HG02884 (cell line): ENCODE results near the gene ATP10A.
"Not testable (repeated sequence)": the region's sequence is repeated elsewhere in the genome, so short reads cannot be mapped to it uniquely, and the experiment has no call there.

ENCODE experiments used
- ATAC-seq: cut with Tn5 transposase; IDR thresholded peaks from one replicate; pipeline ENCODE4 v1.9.1; 2021; ENCODE audit warnings: mild to moderate bottlenecking, moderate library complexity; ENCODE audit not compliant: unreplicated experiment

Gene ATP10A

DNA sequence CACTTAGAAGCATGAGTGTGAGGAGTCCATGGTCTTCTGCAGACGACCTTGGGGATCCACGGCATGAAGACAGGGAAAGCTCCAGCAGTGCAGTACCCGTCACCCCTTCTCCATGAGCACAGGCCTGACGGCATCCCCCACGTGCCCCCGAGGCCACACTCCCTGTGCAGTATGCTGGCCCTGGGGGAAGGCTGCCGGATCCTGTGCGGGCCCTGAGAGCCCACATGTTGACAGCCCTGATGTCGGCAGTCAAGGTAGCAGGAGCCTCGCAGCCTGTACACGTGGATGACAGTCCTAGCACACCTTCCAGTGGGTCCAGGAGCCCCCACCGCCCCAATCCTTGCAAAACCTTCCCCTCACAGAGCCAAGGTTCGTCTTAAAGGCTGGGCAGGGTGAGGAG, 195.3 kb downstream of the ATP10A start:
- ATAC-seq, result no peak

DNA sequence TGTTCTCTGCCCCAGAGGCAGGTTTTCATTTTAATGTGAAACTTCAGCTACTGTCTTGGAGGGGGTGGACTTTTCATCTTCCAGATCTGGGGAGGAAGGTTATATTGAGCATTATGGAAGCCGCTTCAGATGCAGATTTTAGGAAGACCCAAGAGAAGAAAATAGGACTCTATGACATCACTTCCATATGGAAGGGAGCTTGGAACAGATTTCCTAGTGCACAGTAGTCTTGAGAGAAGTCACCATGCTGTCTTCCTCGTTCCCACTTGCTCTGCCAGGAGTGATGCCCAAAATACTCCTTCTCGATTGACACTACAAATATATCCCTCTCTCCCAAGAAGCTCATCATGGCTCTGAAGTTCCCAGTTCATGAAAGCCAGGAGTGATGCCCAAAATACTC, 197.2 kb downstream of the ATP10A start:
- ATAC-seq, result no peak

DNA sequence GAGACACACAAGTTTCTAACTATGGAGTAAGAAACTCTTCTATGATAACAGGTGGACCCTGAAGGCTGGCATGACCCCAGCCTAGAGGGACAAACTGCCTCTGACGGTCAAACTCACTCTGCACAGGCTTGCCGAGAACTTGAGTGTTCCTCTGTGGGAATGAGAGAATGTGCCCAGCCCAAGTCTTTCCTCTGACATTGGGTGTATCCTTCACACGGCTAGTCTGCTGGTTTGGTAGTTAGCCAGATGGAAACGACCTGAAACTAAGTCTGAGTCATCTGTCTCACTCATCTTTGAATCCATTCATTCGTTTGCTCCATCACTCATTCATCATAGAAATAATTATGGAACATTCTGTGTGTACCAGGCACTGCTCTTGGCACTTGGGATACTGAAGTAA, 198.4 kb downstream of the ATP10A start:
- ATAC-seq, result no peak

DNA sequence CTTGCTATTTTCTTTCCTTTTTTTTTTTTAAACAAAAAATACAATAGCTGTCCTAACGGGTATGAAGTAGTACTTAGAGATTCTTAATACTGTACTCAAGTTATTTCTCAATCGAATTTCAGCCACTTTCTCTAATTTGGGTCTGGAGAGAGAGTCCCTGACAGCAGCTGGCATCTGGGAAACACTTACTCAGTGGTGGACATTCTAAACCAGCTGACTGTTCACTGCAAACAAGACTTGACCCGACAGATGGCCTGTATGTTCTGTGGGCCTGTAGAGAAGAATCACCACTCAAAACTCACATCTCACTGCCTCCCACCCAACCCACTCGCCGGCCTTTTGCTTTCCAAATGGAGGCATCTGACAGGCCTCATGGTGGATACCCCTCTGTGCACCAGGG, 199.6 kb downstream of the ATP10A start:
- ATAC-seq, result no peak

DNA sequence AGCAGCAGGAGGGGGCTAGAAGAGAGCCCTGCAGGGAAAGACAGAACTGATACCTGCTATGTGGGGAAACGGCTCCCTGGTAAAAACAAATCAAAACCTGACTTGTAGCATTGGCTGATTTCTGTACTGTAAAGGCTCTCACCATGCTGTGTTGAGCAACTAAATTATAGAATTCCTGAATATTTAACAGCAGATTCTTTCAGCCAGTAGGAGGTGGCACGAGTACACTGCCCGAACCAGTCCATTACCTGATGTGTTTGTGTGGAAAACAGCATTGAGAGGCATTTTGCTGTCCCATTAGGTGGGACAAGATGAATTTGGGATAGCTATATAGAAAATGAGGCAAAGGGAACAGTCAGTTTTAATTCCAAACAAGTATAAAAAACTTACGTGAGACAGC, 201.2 kb downstream of the ATP10A start:
- no peak for ATAC-seq

DNA sequence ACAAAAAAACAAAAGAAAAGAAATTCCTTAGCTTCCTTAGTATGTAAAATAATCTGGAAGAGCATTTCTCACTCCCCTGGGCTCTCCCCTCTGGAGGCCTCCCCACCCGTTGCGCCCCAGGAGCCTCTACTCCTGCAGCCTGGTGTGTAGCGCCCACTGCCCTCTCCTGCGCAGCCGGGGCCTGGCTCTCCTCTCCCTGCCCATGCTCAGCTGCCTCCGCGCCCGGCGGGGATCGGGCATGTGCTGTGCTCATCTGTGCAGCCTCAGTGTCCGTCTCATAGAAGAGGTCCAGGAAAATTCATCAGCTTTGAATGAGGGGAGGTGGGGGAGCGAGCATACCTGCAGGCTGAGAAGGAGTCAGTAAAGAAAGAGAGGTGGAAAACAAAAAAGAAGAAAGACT, 203.9 kb downstream of the ATP10A start:
- ATAC-seq, result no peak

DNA sequence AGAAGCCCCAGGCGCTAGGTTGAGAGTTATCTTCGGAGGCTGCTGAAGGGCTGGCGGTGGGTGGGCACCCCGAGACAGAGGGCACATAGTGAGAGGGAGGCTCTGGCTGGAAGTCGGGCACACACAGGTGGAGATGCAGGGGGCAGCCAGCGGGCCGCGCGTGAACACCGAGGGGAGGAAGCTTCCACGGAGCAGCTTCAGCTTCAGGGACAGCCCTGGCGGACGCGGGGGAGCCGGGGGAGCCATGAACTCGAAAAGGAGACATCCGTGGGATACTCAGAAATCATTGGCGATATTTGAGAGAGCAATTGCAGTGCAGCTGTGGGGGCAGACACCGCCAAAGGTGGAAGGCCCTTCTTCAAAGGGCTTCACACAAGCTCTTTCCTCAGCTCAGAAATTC, 204.6 kb downstream of the ATP10A start:
- no peak for ATAC-seq

DNA sequence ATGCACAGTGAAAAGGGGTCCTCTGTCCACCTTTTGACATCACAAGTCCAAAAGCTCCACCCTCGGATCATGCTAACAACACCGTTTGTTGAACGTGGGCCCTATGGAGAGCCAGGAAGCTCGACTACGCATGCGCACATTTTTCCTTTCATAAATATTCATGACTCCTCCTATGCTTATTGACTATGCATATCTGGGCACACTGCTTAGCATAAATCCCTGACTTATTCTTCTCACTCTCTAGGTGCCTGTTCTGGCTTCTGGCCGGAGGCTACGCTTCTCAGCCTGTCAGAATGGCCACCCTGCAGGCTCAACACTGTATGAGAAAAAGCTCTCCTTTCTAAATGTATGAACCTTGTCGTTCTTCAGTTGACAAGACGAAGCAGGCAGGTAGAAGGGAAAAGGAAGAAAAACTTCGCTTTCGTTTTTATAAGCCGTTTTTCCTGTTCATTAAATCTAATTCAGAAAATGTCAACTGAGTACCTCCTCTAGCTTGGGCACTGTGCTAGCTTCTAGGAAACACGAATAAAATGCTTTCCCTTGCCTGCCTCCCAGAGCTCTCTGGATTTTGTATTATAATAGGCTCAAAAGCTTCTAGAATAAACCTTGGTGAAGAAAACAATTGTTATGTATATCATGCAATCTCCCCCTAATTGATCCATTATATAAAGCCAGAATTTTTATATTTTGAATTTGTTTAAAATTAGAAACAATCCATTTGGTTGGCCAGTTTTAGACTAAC, 207.7 kb downstream of the ATP10A start:
- no peak for ATAC-seq

DNA sequence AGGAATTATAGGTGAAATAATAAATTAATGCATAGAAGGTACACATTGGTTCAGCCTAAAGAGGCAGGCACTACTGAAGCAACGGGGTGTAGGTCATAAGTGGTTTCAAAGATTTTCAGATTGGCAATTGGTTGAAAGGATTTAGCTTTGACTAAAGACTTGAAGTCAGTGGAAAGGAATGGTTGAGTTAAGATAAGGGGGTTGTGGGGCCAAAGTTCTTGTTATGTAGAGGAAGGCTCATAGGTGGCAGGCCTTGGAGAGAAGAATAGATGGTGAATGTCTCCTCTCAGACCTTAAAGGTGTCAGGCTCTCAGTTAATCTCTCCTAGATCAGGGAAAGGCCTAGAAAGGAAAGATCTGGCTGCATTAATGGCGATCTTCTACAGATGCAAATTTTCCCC, 209.8 kb downstream of the ATP10A start:
- ATAC-seq, result no peak

DNA sequence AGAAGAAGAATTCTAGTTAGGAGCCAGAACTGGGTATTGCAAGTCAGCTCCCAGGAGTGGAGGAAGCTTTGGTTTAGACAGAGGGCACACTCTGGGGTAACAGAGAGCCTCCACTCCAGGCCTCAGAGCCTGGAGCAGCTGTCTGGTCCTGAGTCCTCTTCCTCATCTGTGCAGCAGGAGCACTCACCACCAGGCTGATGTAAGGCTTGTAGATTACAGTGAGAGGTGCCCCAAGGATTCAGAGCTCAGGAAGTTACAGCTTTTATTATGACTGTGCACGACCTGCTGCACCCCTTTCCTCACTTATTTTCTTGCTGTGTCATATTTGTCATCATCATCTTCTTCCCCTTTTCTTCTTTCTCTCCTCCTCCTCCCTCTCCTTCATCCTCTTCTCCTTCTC, 210.4 kb downstream of the ATP10A start:
- no peak for ATAC-seq

DNA sequence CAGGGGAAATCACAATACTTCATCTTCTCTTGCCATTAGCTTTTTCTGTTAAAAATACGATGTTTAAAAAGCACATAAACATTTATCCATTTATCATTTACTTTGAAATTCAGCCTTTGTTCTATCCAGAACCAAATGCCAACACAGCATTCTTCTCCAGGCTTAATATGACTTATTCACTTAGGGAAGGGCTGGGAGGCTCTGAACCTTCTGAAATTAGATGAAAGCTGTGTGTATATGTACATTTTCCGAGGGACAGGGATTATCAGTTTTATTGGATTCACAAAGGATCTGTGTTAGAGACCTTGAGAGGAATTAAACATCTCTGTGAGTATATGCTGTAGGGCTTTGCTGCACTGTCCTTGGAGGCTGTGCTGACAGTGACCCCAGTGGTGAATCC, 213.7 kb downstream of the ATP10A start:
- ATAC-seq, result no peak

DNA sequence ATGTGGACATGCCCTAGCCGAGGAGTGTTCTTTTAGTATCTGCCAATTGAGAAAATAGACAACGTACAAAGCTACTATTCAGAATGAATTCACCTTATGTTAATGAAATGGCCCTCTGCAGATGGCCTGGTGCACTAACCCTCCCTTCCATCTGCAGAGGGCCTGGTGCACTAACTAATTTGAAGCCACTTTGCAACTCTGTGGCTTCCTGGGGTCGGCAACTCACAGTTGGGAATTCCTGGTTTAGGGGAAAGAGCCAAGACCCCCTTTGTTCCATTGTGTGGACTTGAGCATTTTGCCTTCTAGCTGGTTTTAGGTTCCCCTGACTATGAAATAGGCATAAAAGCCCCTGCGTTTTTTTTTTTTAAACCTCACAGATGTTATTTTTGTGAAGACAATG, 220.0 kb downstream of the ATP10A start:
- no peak for ATAC-seq

DNA sequence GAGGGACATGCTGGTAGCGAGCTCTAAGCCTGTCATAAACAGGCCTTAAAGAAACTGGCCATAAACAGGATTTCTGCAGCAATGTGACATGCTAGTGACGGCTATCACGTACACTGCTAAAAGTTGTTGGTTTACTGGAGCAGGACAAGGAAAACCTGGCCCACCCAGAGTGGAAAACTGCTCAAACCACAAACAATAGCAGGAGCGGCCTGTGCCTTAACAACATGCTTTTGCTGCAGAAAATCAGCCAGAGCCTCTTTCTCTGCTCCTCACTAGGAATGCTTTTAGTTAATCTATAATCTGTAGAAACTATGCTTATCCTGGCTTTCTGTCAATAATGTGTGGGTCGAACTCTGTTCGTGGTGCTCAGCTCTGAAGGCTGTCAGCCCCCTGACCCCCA, 221.4 kb downstream of the ATP10A start:
- ATAC-seq, result no peak

DNA sequence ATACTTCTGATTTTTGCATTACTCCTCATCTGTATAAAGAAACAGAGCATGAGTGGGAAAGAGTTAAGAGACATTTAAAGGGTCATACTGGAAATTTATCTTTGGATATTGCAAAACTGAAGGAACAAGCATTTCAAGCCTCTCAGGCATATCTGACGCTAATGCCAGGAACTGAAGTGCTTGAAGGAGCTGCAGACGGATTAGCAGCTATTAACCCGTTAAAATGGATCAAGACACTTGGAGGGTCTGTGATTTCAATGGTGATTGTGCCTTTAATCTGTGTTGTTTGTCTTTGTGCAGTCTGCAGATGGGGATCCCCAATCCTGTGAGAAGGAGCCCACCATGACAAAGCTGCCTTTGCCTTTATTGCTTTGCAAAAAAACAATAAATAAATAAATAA, 221.8 kb downstream of the ATP10A start:
- ATAC-seq, result no peak

DNA sequence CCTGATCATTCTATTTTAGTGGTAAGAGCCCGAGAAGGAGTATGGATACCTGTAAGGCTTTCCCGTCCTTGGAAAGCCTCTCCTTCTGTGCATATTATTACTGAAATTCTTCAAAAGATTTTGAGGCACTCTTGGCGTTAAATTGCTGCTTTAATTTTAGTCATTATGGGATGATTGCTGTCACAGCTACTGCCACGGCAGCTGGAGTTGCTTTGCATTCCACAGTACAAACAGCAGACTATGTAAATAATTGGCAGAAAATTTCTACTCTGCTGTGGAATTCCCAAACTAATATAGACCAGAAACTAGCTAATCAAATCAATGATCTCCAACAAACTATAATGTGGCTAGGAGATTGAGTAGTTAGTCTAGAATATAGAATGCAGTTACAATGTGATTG, 222.2 kb downstream of the ATP10A start:
- not testable (repeated sequence) for ATAC-seq

DNA sequence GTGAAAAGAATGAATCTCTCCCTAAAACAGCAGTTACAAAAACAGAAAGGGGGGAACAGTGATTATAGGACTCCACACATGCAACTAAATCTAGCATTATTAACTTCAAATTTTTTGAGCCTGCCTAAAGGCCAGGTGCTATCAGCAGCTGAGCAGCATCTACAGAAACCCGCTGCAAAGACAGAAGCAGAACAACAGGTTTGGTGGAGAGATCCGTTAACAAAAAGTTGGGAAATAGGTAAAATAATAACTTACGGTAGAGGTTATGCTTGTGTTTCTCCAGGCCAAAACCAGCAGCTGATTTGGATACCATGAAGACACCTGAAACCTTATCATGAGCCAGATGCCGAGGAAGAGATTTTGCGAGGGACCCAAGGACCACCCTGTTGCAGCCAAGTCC, 222.7 kb downstream of the ATP10A start:
- no peak for ATAC-seq

DNA sequence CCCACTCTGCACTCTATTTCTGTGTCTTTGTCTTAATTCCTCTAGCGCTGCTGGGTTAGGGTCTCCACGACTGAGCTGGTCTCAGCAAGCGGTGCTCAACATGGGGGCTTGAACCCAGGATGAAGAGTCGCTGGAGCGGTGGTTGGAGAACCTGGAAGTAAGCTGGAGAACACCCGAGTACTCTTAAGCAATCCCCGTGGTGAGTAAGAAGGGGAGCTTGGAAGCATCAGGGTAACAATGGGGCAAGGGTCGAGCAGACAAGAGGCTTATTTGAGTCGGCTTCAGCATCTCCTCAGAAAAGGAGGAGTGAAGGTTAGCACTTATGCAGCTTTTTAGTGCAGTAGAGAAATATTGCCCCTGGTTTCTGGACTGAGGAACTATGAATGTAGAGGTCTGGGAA, 226.6 kb downstream of the ATP10A start:
- ATAC-seq, result not testable (repeated sequence)

DNA sequence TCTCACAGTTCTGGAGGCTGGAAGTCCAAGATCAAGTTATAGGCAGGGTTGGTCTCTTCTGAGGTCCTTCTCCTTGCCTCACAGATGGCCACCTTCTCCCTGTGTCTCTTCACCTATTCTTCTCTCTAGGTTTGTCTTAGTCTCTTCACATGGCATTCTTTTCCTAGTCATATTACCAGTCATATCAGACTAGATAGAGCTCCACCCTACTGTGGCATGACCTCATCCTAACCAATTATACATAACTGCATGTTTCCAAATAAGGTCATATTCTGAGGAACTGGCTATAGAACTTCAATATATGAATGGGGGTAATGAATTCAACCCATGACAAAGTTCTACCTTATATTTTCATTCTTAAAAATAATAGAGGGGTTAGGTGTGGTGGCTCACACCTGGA, 227.9 kb downstream of the ATP10A start:
- no peak for ATAC-seq

DNA sequence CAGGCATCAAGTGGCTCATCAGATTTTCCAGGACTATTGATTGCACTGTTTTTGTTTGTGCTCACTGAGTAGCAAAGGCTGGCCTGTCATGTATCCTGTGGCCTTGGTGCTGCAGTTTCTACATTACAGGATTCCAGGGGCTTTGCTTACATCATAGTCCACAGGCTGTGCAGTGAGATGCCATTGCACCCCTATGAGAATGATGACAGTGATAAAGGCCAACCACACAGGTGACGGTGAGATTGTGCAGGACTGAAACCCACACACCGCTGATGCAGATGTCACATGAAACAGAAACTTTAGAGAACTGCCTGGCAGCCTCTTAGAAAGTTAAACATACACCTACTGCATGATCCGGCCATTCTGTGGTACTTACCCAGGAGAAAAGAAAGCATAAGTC, 229.3 kb downstream of the ATP10A start:
- ATAC-seq, result no peak

DNA sequence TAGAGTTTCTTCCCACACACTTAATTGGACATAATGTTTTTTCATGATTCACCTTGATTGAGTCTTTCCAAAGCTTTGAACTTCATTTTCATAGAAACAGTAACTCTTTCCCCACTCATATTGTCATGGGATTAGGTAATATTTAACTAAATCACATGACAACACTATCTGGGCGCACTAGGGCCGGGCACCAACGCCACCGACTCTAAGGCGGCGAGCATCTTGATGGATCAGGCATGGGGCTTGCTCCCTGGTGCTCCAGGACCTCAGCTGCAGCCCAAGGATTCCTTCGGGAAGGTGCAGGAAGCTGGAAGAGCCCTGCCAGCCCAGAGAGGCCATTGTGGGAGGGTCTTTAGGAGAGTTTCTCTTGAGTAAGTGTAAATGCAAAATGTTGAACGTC, 231.2 kb downstream of the ATP10A start:
- no peak for ATAC-seq
